SK-N-SH treated with all-trans-retinoic acid at 6 μM for 48 hours (cell line): Measurements from ENCODE around the gene MRPS6.

Source experiments
- ATAC-seq: fragments of 200-7000 bp; cut with Tn5 transposase; 3 replicates; pipeline ENCODE4 v1.9.1; 2020; ENCODE audit warnings: mild to moderate bottlenecking, moderate library complexity
- ARNTL ChIP-seq: fragments of 450-650 bp; formaldehyde crosslinking; IDR thresholded peaks from 2 replicates; pipeline ENCODE4 v1.5.0; 2020; ENCODE audit warnings: low read depth, mild to moderate bottlenecking, moderate library complexity, borderline replicate concordance
- BACH2 ChIP-seq: fragments of 250-450 bp; sonication (Bioruptor Pico); IDR thresholded peaks from 2 replicates; pipeline ENCODE4 v1.9.0; 2021; ENCODE audit warnings: mild to moderate bottlenecking, borderline replicate concordance
- CSDC2 ChIP-seq: fragments of 250-450 bp; sonication (Bioruptor Pico); IDR thresholded peaks from 2 replicates; pipeline ENCODE4 v1.5.0; 2020; ENCODE audit warnings: mild to moderate bottlenecking, moderate library complexity
- CSRNP3 ChIP-seq: fragments of 250-450 bp; sonication (Bioruptor Pico); IDR thresholded peaks from 2 replicates; pipeline ENCODE4 v1.5.1; 2021; ENCODE audit warnings: mild to moderate bottlenecking, moderate library complexity
- ESRRG ChIP-seq: fragments of 250-450 bp; sonication (Bioruptor Pico); IDR thresholded peaks from 2 replicates; pipeline ENCODE4 v1.6.1; 2021; ENCODE audit warnings: mild to moderate bottlenecking
- GLIS3 ChIP-seq: fragments of 250-450 bp; sonication (Bioruptor Pico); IDR thresholded peaks from 2 replicates; pipeline ENCODE4 v1.5.0; 2020; ENCODE audit warnings: mild to moderate bottlenecking, moderate library complexity
- ISL1 ChIP-seq: fragments of 250-450 bp; sonication (Bioruptor Pico); IDR thresholded peaks from 2 replicates; pipeline ENCODE4 v2.1.2; 2022; ENCODE audit warnings: mild to moderate bottlenecking, moderate library complexity
- OSR1 ChIP-seq: fragments of 250-450 bp; sonication (Bioruptor Pico); IDR thresholded peaks from 2 replicates; pipeline ENCODE4 v1.8.0; 2022; ENCODE audit warnings: moderate library complexity, mild to moderate bottlenecking, inconsistent platforms
- PATZ1 ChIP-seq: fragments of 250-450 bp; sonication (Bioruptor Pico); IDR thresholded peaks from 2 replicates; pipeline ENCODE4 v1.8.0; 2020; ENCODE audit warnings: mild to moderate bottlenecking, moderate library complexity, borderline replicate concordance
- POU6F1 ChIP-seq: fragments of 250-450 bp; sonication (Bioruptor Pico); IDR thresholded peaks from 2 replicates; pipeline ENCODE4 v1.8.0; 2021; ENCODE audit warnings: low read depth, mild to moderate bottlenecking, moderate library complexity, borderline replicate concordance
- PPARA ChIP-seq: fragments of 250-450 bp; sonication (Bioruptor Pico); IDR thresholded peaks from 2 replicates; pipeline ENCODE4 v1.5.0; 2020; ENCODE audit warnings: mild to moderate bottlenecking, borderline replicate concordance
- RARB ChIP-seq: fragments of 250-450 bp; sonication (Bioruptor Pico); IDR thresholded peaks from 2 replicates; pipeline ENCODE4 v1.8.0; 2021; ENCODE audit warnings: mild to moderate bottlenecking, moderate library complexity
- SNAI2 ChIP-seq: fragments of 250-450 bp; sonication (Bioruptor Pico); IDR thresholded peaks from 2 replicates; pipeline ENCODE4 v1.5.0; 2020; ENCODE audit warnings: mild to moderate bottlenecking, moderate library complexity
- TCF4 ChIP-seq: fragments of 250-450 bp; sonication (Bioruptor Pico); IDR thresholded peaks from 2 replicates; pipeline ENCODE4 v1.8.0; 2021; ENCODE audit warnings: mild to moderate bottlenecking, moderate library complexity, borderline replicate concordance
- TOX ChIP-seq: fragments of 250-450 bp; sonication (Bioruptor Pico); IDR thresholded peaks from 2 replicates; pipeline ENCODE4 v1.8.0; 2021; ENCODE audit warnings: mild to moderate bottlenecking, moderate library complexity, borderline replicate concordance
- TSHZ2 ChIP-seq: fragments of 250-450 bp; sonication (Bioruptor Pico); IDR thresholded peaks from 2 replicates; pipeline ENCODE4 v1.5.0; 2020; ENCODE audit warnings: mild to moderate bottlenecking, moderate library complexity
- ZC3H10 ChIP-seq: fragments of 250-450 bp; sonication (Bioruptor Pico); IDR thresholded peaks from 2 replicates; pipeline ENCODE4 v1.5.1; 2021; ENCODE audit warnings: mild to moderate bottlenecking, moderate library complexity
- ZFP3 ChIP-seq: fragments of 250-450 bp; sonication (Bioruptor Pico); IDR thresholded peaks from 2 replicates; pipeline ENCODE4 v1.5.0; 2020; ENCODE audit warnings: mild to moderate bottlenecking, moderate library complexity
- ZFP30 ChIP-seq: fragments of 450-650 bp; formaldehyde crosslinking; IDR thresholded peaks from 2 replicates; pipeline ENCODE4 v1.5.0; 2022; ENCODE audit warnings: mild to moderate bottlenecking, moderate library complexity
- ZNF565 ChIP-seq: fragments of 450-650 bp; formaldehyde crosslinking; conservative IDR thresholded peaks from 2 replicates; pipeline ENCODE4 v1.5.0; 2020; ENCODE audit warnings: low read depth, mild to moderate bottlenecking, moderate library complexity
- ZNF70 ChIP-seq: fragments of 450-650 bp; formaldehyde crosslinking; IDR thresholded peaks from 2 replicates; pipeline ENCODE4 v1.5.0; 2020; ENCODE audit warnings: mild to moderate bottlenecking, moderate library complexity
- ZNF8 ChIP-seq: fragments of 450-650 bp; formaldehyde crosslinking; IDR thresholded peaks from 2 replicates; pipeline ENCODE4 v1.5.0; 2020; ENCODE audit warnings: mild to moderate bottlenecking, moderate library complexity

Gene MRPS6

GRCh38 chr21:34055615-34056014 is 17.8 kb upstream of the MRPS6 start:
- ATAC-seq = no peak
- TF ChIP-seq OSR1 (CRISPR knock-in tag) = no peak
- no peak for TF ChIP-seq BACH2 (CRISPR knock-in tag)
- TF ChIP-seq ZC3H10 (CRISPR knock-in tag) = no peak
- no peak for TF ChIP-seq ZNF70 (CRISPR knock-in tag)
- TF ChIP-seq PPARA (CRISPR knock-in tag) = no peak
- TF ChIP-seq ESRRG = no peak
- TF ChIP-seq TCF4 (CRISPR knock-in tag) = no peak

- ATAC-seq = peak; percentile 78
- TF ChIP-seq TCF4 (CRISPR knock-in tag) (no peak), RARB (no peak), TSHZ2 (no peak), SNAI2 (CRISPR knock-in tag) (no peak)
Observed at GRCh38 chr21:34061983-34062382, 11.4 kb upstream of the MRPS6 start.

GRCh38 chr21:34065027-34065426 is 8.4 kb upstream of the MRPS6 start:
- ATAC-seq = no peak
- TF ChIP-seq ISL1 (CRISPR knock-in tag) (no peak), CSRNP3 (CRISPR knock-in tag) (no peak), TSHZ2 (no peak), OSR1 (CRISPR knock-in tag) (no peak), ESRRG (no peak), ZNF8 (no peak), CSDC2 (CRISPR knock-in tag) (no peak), ARNTL (CRISPR knock-in tag) (no peak), ZFP30 (CRISPR knock-in tag) (no peak), TOX (CRISPR knock-in tag) (no peak), TCF4 (CRISPR knock-in tag) (no peak), ZNF565 (CRISPR knock-in tag) (no peak), RARB (no peak), GLIS3 (no peak), BACH2 (CRISPR knock-in tag) (no peak), POU6F1 (no peak), PATZ1 (CRISPR knock-in tag) (no peak), SNAI2 (CRISPR knock-in tag) (no peak), ZC3H10 (CRISPR knock-in tag) (no peak), ZFP3 (CRISPR knock-in tag) (no peak)
